SKM-1 (cell line): ENCODE measurements around the gene PLCL2.

Source experiments
- DNase-seq: peaks from one replicate; lab custom pipeline; 2025; ENCODE audit not compliant: unreplicated experiment; lab: John Stamatoyannopoulos, UW

Gene PLCL2

GRCh38 chr3:17038900-17039553, 154.3 kb downstream of the PLCL2 start:
- no peak for DNase-seq

GRCh38 chr3:17039594-17039993, 154.8 kb downstream of the PLCL2 start:
- DNase-seq: no peak

GRCh38 chr3:17040322-17040989, 155.7 kb downstream of the PLCL2 start:
- DNase-seq: no peak

GRCh38 chr3:17040990-17041377, 156.2 kb downstream of the PLCL2 start:
- DNase-seq: no peak

GRCh38 chr3:17044855-17045254, 160.1 kb downstream of the PLCL2 start:
- no peak for DNase-seq

GRCh38 chr3:17045705-17046104, 160.9 kb downstream of the PLCL2 start:
- no peak for DNase-seq

- DNase-seq: no peak
Observed at GRCh38 chr3:17046623-17047022, 161.9 kb downstream of the PLCL2 start.

- DNase-seq: no peak
Observed at GRCh38 chr3:17047162-17047561, 162.4 kb downstream of the PLCL2 start.

GRCh38 chr3:17047894-17048293, 163.1 kb downstream of the PLCL2 start:
- DNase-seq: no peak

GRCh38 chr3:17050071-17050470, 165.3 kb downstream of the PLCL2 start:
- DNase-seq: no peak

GRCh38 chr3:17050506-17050905, 165.8 kb downstream of the PLCL2 start:
- no peak for DNase-seq

GRCh38 chr3:17052363-17052762, 167.6 kb downstream of the PLCL2 start:
- no peak for DNase-seq

- DNase-seq: no peak
Observed at GRCh38 chr3:17054301-17054981, 169.7 kb downstream of the PLCL2 start.

- DNase-seq: no peak
Observed at GRCh38 chr3:17054982-17055343, 170.2 kb downstream of the PLCL2 start.

GRCh38 chr3:17055374-17056276, 170.9 kb downstream of the PLCL2 start:
- no peak for DNase-seq

GRCh38 chr3:17057321-17057720, 172.6 kb downstream of the PLCL2 start:
- no peak for DNase-seq

- no peak for DNase-seq
Observed at GRCh38 chr3:17059989-17060550, 175.3 kb downstream of the PLCL2 start.

GRCh38 chr3:17061005-17061404, 176.2 kb downstream of the PLCL2 start:
- no peak for DNase-seq

GRCh38 chr3:17062736-17063135, 178.0 kb downstream of the PLCL2 start:
- no peak for DNase-seq

GRCh38 chr3:17063596-17063995, 178.8 kb downstream of the PLCL2 start:
- DNase-seq: no peak

GRCh38 chr3:17065315-17065714, 180.6 kb downstream of the PLCL2 start:
- no peak for DNase-seq
